H1 (cell line): ENCODE measurements around the gene FJX1. TPM values are rescaled to one million over a fixed set of nuclear protein-coding genes. Genes with fewer than 3 reads are reported as not detected.

Experiments used
- CTCF ChIA-PET: fragments of 300-600 bp; sonication (Branson Sonifier 250); formaldehyde crosslinking; loops from one replicate; lab custom pipeline; 2021; ENCODE audit not compliant: partially characterized antibody; lab: Charles Lee
- POLR2A ChIA-PET: fragments of 300-600 bp; sonication (Branson Sonifier 250); formaldehyde crosslinking; loops from one replicate; lab custom pipeline; 2021; ENCODE audit warnings: inconsistent platforms; ENCODE audit not compliant: partially characterized antibody; lab: Charles Lee
- DNase-seq, 2 experiments: peaks; one replicate each; pipeline versions ENCODE4 v3.0.0 to v3.0.0-alpha.2; 2010 to 2022; ENCODE audit warnings: low spot score in 2 of 2, low read depth in 1 of 2, mixed read lengths in 1 of 2
- FAIRE-seq: peaks from 2 replicates; lab custom pipeline; 2011; peaks lifted over from hg19 to GRCh38; lab: Jason Lieb, UNC
- H2AFZ ChIP-seq: 2 replicates; pipeline ENCODE4 v1.8.1; 2012; ENCODE audit warnings: low read length, inconsistent platforms
- H2AK5ac ChIP-seq: 2 replicates; pipeline ENCODE4 v1.6.1; 2013; ENCODE audit warnings: low read depth, low read length
- H2BK120ac ChIP-seq: replicated peaks from 2 replicates; pipeline ENCODE3; 2013; ENCODE audit warnings: low read depth, low read length, inconsistent platforms
- H2BK12ac ChIP-seq: 2 replicates; pipeline ENCODE4 v1.6.1; 2013; ENCODE audit warnings: low read depth, low read length
- H2BK15ac ChIP-seq: 2 replicates; pipeline ENCODE4 v1.6.1; 2013; ENCODE audit warnings: low read length
- H2BK20ac ChIP-seq: 2 replicates; pipeline ENCODE4 v1.6.1; 2013; ENCODE audit warnings: low read length
- H2BK5ac ChIP-seq: 2 replicates; pipeline ENCODE4 v1.6.1; 2013; ENCODE audit warnings: low read depth, low read length
- H3K14ac ChIP-seq: 2 replicates; pipeline ENCODE4 v1.6.1; 2013; ENCODE audit warnings: inconsistent platforms; ENCODE audit not compliant: insufficient read length
- H3K18ac ChIP-seq: 2 replicates; pipeline ENCODE4 v1.6.1; 2013; ENCODE audit warnings: low read length; ENCODE audit errors: extremely low read depth
- H3K23ac ChIP-seq: 2 replicates; pipeline ENCODE4 v1.6.1; 2013; ENCODE audit warnings: inconsistent platforms; ENCODE audit not compliant: insufficient read length
- H3K23me2 ChIP-seq: 2 replicates; pipeline ENCODE4 v1.6.1; 2013; ENCODE audit warnings: low read depth, low read length
- H3K27ac ChIP-seq: 2 replicates; pipeline ENCODE4 v1.6.1; 2011; ENCODE audit warnings: low read depth, low read length, inconsistent platforms
- H3K27me3 ChIP-seq, 4 experiments: replicated peaks in 1 of 4; 1 replicate in 1 of 4; 2 replicates in 3 of 4; pipeline versions ENCODE4 v1.6.1 to v1.8.1; 2011 to 2013; ENCODE audit warnings: low read length in 3 of 4, mild to moderate bottlenecking in 3 of 4, inconsistent platforms in 2 of 4, mixed read lengths in 2 of 4, moderate library complexity in 1 of 4; ENCODE audit not compliant: control insufficient read depth in 3 of 4, insufficient read depth in 3 of 4; ENCODE audit errors: extremely low read depth in 1 of 4
- H3K36me3 ChIP-seq, 4 experiments: 2 replicates each; pipeline versions ENCODE4 v1.6.1 to v1.8.1; 2011 to 2013; ENCODE audit warnings: mild to moderate bottlenecking in 4 of 4, low read length in 3 of 4, moderate library complexity in 2 of 4, control low read depth in 1 of 4, inconsistent platforms in 1 of 4; ENCODE audit not compliant: insufficient read depth in 4 of 4, control insufficient read depth in 2 of 4
- H3K4ac ChIP-seq: replicated peaks from 2 replicates; pipeline ENCODE3; 2013; ENCODE audit warnings: low read length, low read depth, mixed read lengths, inconsistent platforms; ENCODE audit not compliant: insufficient read length
- H3K4me1 ChIP-seq, 4 experiments: replicated peaks in 1 of 4; 1 replicate in 1 of 4; 2 replicates in 3 of 4; pipeline versions ENCODE4 v1.6.1 to v1.8.1; 2011 to 2013; ENCODE audit warnings: low read length in 3 of 4, inconsistent platforms in 2 of 4, mixed read lengths in 1 of 4; ENCODE audit not compliant: insufficient read depth in 4 of 4, control insufficient read depth in 3 of 4
- H3K4me2 ChIP-seq, 2 experiments: 2 replicates each; pipeline versions ENCODE4 v1.6.1 to v1.8.1; 2011 to 2013; ENCODE audit warnings: low read depth in 2 of 2, low read length in 2 of 2, control low read depth in 1 of 2, inconsistent platforms in 1 of 2, mild to moderate bottlenecking in 1 of 2; ENCODE audit not compliant: insufficient read depth in 1 of 2
- H3K4me3 ChIP-seq, 4 experiments: fragments of 200-600, 300-600 bp in 1 of 4; sonication (generic), shearing (Covaris generic), sonication (Bioruptor Twin) in 1 of 4; 2 replicates each; pipeline versions ENCODE4 v1.5.1 to v1.8.1; 2011 to 2016; ENCODE audit warnings: low read length in 4 of 4, low read depth in 3 of 4, control low read depth in 2 of 4, inconsistent platforms in 2 of 4, mild to moderate bottlenecking in 2 of 4, mixed read lengths in 1 of 4, moderate library complexity in 1 of 4; ENCODE audit not compliant: insufficient read depth in 2 of 4; ENCODE audit errors: extremely low read depth in 1 of 4
- H3K56ac ChIP-seq: replicated peaks from 2 replicates; pipeline ENCODE3; 2013; ENCODE audit warnings: low read depth, mild to moderate bottlenecking, mixed read lengths, low read length, inconsistent platforms; ENCODE audit not compliant: insufficient read length
- H3K79me1 ChIP-seq: 2 replicates; pipeline ENCODE4 v1.6.1; 2013; ENCODE audit warnings: low read depth, low read length, control low read depth
- H3K79me2 ChIP-seq, 2 experiments: 2 replicates each; pipeline versions ENCODE4 v1.6.1 to v1.8.1; 2012 to 2013; ENCODE audit warnings: low read length in 2 of 2, mild to moderate bottlenecking in 2 of 2, inconsistent platforms in 1 of 2; ENCODE audit not compliant: insufficient read depth in 2 of 2, control insufficient read depth in 1 of 2
- H3K9ac ChIP-seq, 4 experiments: replicated peaks in 1 of 4; 1 replicate in 1 of 4; 2 replicates in 3 of 4; pipeline versions ENCODE4 v1.6.1 to v1.8.1; 2011 to 2013; ENCODE audit warnings: low read depth in 3 of 4, low read length in 3 of 4, control low read depth in 2 of 4, mild to moderate bottlenecking in 2 of 4, moderate library complexity in 2 of 4, inconsistent platforms in 1 of 4; ENCODE audit errors: extremely low read depth in 1 of 4
- H3K9me3 ChIP-seq, 2 experiments: 2 replicates each; pipeline versions ENCODE4 v1.6.1 to v1.8.1; 2012 to 2013; ENCODE audit warnings: mild to moderate bottlenecking in 2 of 2, moderate library complexity in 2 of 2, control low read depth in 1 of 2, inconsistent platforms in 1 of 2, low read depth in 1 of 2, low read length in 1 of 2, mixed read lengths in 1 of 2; ENCODE audit not compliant: insufficient read depth in 2 of 2
- H4K20me1 ChIP-seq, 2 experiments: replicated peaks in 1 of 2; 2 replicates each; pipeline versions ENCODE3 to v1.8.1; 2011 to 2013; ENCODE audit warnings: inconsistent platforms in 2 of 2, low read length in 2 of 2, mild to moderate bottlenecking in 1 of 2; ENCODE audit not compliant: insufficient read depth in 2 of 2, control insufficient read depth in 1 of 2
- H4K5ac ChIP-seq: 2 replicates; pipeline ENCODE4 v1.6.1; 2013; ENCODE audit warnings: low read length, low read depth, mixed read lengths, inconsistent platforms; ENCODE audit not compliant: insufficient read length
- H4K8ac ChIP-seq: 2 replicates; pipeline ENCODE4 v1.8.0; 2013; ENCODE audit warnings: mild to moderate bottlenecking, moderate library complexity, low read length, inconsistent platforms; ENCODE audit not compliant: insufficient read depth; ENCODE audit errors: extremely low read depth
- H4K91ac ChIP-seq: replicated peaks from 2 replicates; pipeline ENCODE3; 2013; ENCODE audit warnings: low read length, mixed read lengths, inconsistent platforms; ENCODE audit not compliant: insufficient read length
- BRCA1 ChIP-seq: IDR thresholded peaks from 2 replicates; pipeline ENCODE4 v1.6.1; 2012; ENCODE audit warnings: low read depth, low read length, improper control_type of control experiment
- EZH2 ChIP-seq: fragments of 200-600 bp; sonication (generic); IDR thresholded peaks from 2 replicates; pipeline ENCODE4 v1.7.1; 2012; ENCODE audit warnings: low read depth, mild to moderate bottlenecking, moderate library complexity, low read length, inconsistent platforms; ENCODE audit not compliant: severe bottlenecking
- GABPA ChIP-seq: IDR thresholded peaks from 2 replicates; pipeline ENCODE4 v1.6.1; 2011; ENCODE audit warnings: mild to moderate bottlenecking, low read length, moderate library complexity, borderline replicate concordance; ENCODE audit not compliant: insufficient read depth
- GTF2F1 ChIP-seq: IDR thresholded peaks from 2 replicates; pipeline ENCODE4 v1.6.1; 2012; ENCODE audit warnings: low read depth, low read length, improper control_type of control experiment, borderline replicate concordance
- HDAC6 ChIP-seq: IDR thresholded peaks from one replicate; pipeline ENCODE4 v1.7.1; 2012; ENCODE audit warnings: low read depth, mild to moderate bottlenecking, inconsistent platforms, low read length, moderate library complexity
- JUN ChIP-seq: IDR thresholded peaks from 2 replicates; pipeline ENCODE4 v1.6.1; 2011; ENCODE audit warnings: low read depth, mild to moderate bottlenecking, improper control_type of control experiment, low read length
- POLR2A ChIP-seq, 2 experiments: IDR thresholded peaks; 1 replicate in 1 of 2; 2 replicates in 1 of 2; pipeline ENCODE4 v1.6.1; 2011; ENCODE audit warnings: low read depth in 2 of 2, low read length in 2 of 2, mild to moderate bottlenecking in 2 of 2; ENCODE audit errors: control extremely low read depth in 1 of 2
- RNF2 ChIP-seq: fragments of 200-900, 300-1000 bp; sonication (generic); IDR thresholded peaks from 2 replicates; pipeline ENCODE4 v1.7.1; 2016; ENCODE audit warnings: borderline replicate concordance, low read depth, mild to moderate bottlenecking, antibody characterized with exemption, low read length; ENCODE audit not compliant: poor library complexity, severe bottlenecking; ENCODE audit errors: missing control alignments
- TEAD4 ChIP-seq: IDR thresholded peaks from 2 replicates; pipeline ENCODE4 v1.6.1; 2012; ENCODE audit warnings: low read depth, low read length, inconsistent platforms, mixed read lengths
- ZNF274 ChIP-seq: IDR thresholded peaks from 2 replicates; pipeline ENCODE4 v1.7.0; 2012; ENCODE audit warnings: low read length, borderline replicate concordance; ENCODE audit errors: extremely low read depth
- whole genome bisulfite sequencing, 2 experiments: shearing (Covaris generic) in 1 of 2; methylation state at CpG; one replicate each; pipeline versions ENCODE4 v1.1.6 to v1.1.7; 2013 to 2015; ENCODE audit warnings: low lambda C conversion rate in 2 of 2, mixed read lengths in 2 of 2, inconsistent platforms in 1 of 2, low coverage in 1 of 2, missing lambda C conversion rate in 1 of 2; ENCODE audit not compliant: insufficient replicate concordance in 2 of 2, insufficient coverage in 1 of 2, insufficient read length in 1 of 2; ENCODE audit errors: extremely low coverage in 1 of 2, missing lambda C conversion rate in 1 of 2; 5-methylcytosine and 5-hydroxymethylcytosine counted together
- polyA plus RNA-seq, 7 experiments: library from polyadenylated mRNA; depleted of rRNA in 3 of 7; stranded (reverse) in 5 of 7; unstranded in 2 of 7; fragments of >200 nt in 5 of 7; fragments of 200-250 nt in 2 of 7; gene quantifications; 1 replicate in 5 of 7; 2 replicates in 1 of 7; 4 replicates in 1 of 7; pipeline versions ENCODE4 v1.2.1 to v1.2.3, GENCODE V29; 2011 to 2013; ENCODE audit warnings: missing spikeins in 2 of 7, mixed read lengths in 2 of 7
- total RNA-seq: library from RNA; stranded (reverse); fragmentation: NEBNext Ultra II Directional; extraction: Animal tissue kit (Norgen Biotek cat#: 25700); gene quantifications from 2 replicates; pipeline ENCODE4 v1.2.1, GENCODE V29; 2021
- TF ChIP-seq, protein P1 (sequence below): IDR thresholded peaks from 2 replicates; pipeline ENCODE4 v1.6.1; 2011; ENCODE audit warnings: low read depth, mild to moderate bottlenecking, low read length; ENCODE audit not compliant: insufficient read depth
- TF ChIP-seq, protein P2 (sequence below): IDR thresholded peaks from 2 replicates; pipeline ENCODE4 v1.6.1; 2011; ENCODE audit warnings: low read length, improper control_type of control experiment

Gene FJX1
- total and polyA plus RNA-seq, 2 of the 8 experiments (the other 6 are each of a cell fraction or from before 2014, with no cell fraction given) = 6.3 to 13.3 TPM

DNA sequence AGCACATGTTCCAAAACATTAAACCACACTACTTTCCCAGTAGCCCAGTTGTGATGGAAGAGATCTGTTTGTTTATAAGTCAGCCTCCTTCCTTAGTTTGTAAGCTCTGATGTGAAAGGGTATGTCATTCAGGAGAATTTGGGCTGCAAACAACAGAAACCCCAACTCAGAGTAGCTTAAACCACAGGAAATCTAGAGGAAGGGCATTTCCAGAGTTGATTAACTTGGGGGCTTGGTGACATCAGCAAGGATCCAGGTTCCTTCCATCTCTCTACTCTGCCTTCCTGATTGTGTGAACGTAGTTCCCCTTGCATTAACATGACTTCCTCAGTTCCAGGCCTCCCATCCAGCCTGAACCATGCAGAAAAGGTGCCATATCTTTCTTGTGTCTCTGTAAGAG, 6.5 kb upstream of the FJX1 start:
- Histone ChIP-seq H3K23ac (no peak overlapping the region), H3K9me3 (no peaks in the 10 kb centered on the region), H2BK120ac (no peak overlapping the region), H3K4me1 (peaks cover 0 to 14% (median 6%) of the 10 kb centered on the region in 4 experiments; a peak in 5 of 7 replicates), H3K18ac (no peak overlapping the region), H3K27me3 (peaks cover 0 to 5% (median under 1%) of the 10 kb centered on the region in 4 experiments; a peak in 4 of 7 replicates), H4K5ac (no peak overlapping the region), H2BK12ac (no peak overlapping the region), H2BK5ac (no peak overlapping the region), H3K14ac (no peak overlapping the region), H2BK15ac (no peak overlapping the region), H4K8ac (no peak overlapping the region), H3K9ac (no peak overlapping the region), H3K36me3 (no peaks in the 10 kb centered on the region), H2AFZ (no peak overlapping the region), H3K23me2 (no peaks in the 10 kb centered on the region), H4K91ac (no peak overlapping the region), H3K4ac (no peak overlapping the region), H3K4me2 (no peak overlapping the region), H3K4me3 (no peak overlapping the region), H3K27ac (no peak overlapping the region), H2AK5ac (no peak overlapping the region), H2BK20ac (no peak overlapping the region), H3K56ac (no peak overlapping the region), H4K20me1 (no peaks in the 10 kb centered on the region), H3K79me1 (no peaks in the 10 kb centered on the region), H3K79me2 (no peaks in the 10 kb centered on the region)
- CTCF ChIA-PET = interaction anchor here (0.9 to 5.2 kb wide), 6 partner anchors 124 to 603 kb away, joined by 3 to 25 read pairs (median 3); no protein-coding TSS in a partner anchor
- POLR2A ChIA-PET = interaction anchor here (1.3 kb wide), 1 partner anchor 8 kb away, joined by 3 read pairs; no protein-coding TSS in a partner anchor
- no peak for FAIRE-seq
- WGBS, 2 experiments = 92% methylated on average over 1 of the region's 1 CpG; no CpG with 5 or more reads in 1 of the 2 experiments
- DNase-seq = no peak
- TF ChIP-seq BRCA1 (no peak), RNF2 (no peak), GTF2F1 (no peak), ZNF274 (no peak), HDAC6 (no peak), JUN (no peak), TEAD4 (no peak), POLR2A (IDR thresholded peaks at IDR 0.05; ENCODE audit: control extremely low read depth in 1 of 2, low read depth in 2 of 2, low read length in 2 of 2) (no peak), EZH2 (no peak), GABPA (no peak)
- TF ChIP-seq, protein P1, sequence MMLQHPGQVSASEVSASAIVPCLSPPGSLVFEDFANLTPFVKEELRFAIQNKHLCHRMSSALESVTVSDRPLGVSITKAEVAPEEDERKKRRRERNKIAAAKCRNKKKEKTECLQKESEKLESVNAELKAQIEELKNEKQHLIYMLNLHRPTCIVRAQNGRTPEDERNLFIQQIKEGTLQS = no peak
- TF ChIP-seq, protein P2, sequence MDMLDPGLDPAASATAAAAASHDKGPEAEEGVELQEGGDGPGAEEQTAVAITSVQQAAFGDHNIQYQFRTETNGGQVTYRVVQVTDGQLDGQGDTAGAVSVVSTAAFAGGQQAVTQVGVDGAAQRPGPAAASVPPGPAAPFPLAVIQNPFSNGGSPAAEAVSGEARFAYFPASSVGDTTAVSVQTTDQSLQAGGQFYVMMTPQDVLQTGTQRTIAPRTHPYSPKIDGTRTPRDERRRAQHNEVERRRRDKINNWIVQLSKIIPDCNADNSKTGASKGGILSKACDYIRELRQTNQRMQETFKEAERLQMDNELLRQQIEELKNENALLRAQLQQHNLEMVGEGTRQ = no peak
